Measurements from ENCODE around the gene EXO1. TPM values are rescaled to one million over a fixed set of nuclear protein-coding genes. Genes with fewer than 3 reads are reported as not detected.

The EXO1 gene
- total RNA-seq, 2 experiments from 2014 or later, result 44.3 to 50.0 TPM

- Mint-ChIP-seq H3K36me3 (peaks cover 59% of the 10 kb centered on the region), H3K27ac (no peak overlapping the region), H3K9me3 (no peaks in the 10 kb centered on the region), H3K27me3 (no peaks in the 10 kb centered on the region), H3K4me3 (no peak overlapping the region), H3K4me1 (ENCODE audit: low read depth) (no peaks in the 10 kb centered on the region)
- ChIA-PET CTCF (no interaction called here), POLR2A (no interaction called here)
- intact Hi-C loops (cut with micrococcal nuclease), result no loop called here
- no peak for DNase-seq
These were observed 12.9 kb downstream of the EXO1 start for GRCh38 chr1:241860922-241861321.

DNA sequence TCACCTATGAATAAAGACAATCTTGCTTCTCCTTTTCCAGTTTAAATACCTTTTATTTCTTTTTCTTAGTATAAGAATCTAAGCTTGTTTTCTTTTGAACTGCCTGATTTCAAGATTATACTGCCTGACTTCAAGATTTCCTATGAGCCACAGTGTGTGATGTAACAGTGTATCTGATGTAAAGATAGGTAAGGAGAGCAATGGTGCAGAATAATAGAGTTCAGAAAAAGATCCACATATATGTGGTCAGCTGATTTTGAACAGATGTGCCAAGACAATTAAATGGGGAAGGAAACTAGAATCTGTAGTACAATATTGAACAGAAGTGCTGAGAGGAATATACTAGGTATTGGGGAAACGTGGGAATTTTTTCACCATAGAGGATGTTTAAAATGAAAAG is 21.0 kb downstream of the EXO1 start:
- intact Hi-C loops (cut with micrococcal nuclease), result no loop called here
- H3K27ac Mint-ChIP-seq, result no peak overlapping the region
- H3K4me3 Mint-ChIP-seq, result no peak overlapping the region
- H3K9me3 Mint-ChIP-seq, result no peaks in the 10 kb centered on the region
- POLR2A ChIA-PET, result no interaction called here
- H3K4me1 Mint-ChIP-seq (ENCODE audit: low read depth), result no peaks in the 10 kb centered on the region
- peaks cover 55% of the 10 kb centered on the region for H3K36me3 Mint-ChIP-seq
- DNase-seq, result no peak
- no peaks in the 10 kb centered on the region for H3K27me3 Mint-ChIP-seq
- CTCF ChIA-PET, result no interaction called here

GRCh38 chr1:241870336-241870735 is 22.3 kb downstream of the EXO1 start:
- Mint-ChIP-seq H3K4me3 (no peak overlapping the region), H3K9me3 (no peaks in the 10 kb centered on the region), H3K36me3 (peaks cover 51% of the 10 kb centered on the region), H3K4me1 (ENCODE audit: low read depth) (no peaks in the 10 kb centered on the region), H3K27me3 (no peaks in the 10 kb centered on the region), H3K27ac (no peak overlapping the region)
- CTCF ChIA-PET, result no interaction called here
- POLR2A ChIA-PET, result no interaction called here
- DNase-seq, result no peak
- intact Hi-C loops (cut with micrococcal nuclease), result no loop called here

DNA sequence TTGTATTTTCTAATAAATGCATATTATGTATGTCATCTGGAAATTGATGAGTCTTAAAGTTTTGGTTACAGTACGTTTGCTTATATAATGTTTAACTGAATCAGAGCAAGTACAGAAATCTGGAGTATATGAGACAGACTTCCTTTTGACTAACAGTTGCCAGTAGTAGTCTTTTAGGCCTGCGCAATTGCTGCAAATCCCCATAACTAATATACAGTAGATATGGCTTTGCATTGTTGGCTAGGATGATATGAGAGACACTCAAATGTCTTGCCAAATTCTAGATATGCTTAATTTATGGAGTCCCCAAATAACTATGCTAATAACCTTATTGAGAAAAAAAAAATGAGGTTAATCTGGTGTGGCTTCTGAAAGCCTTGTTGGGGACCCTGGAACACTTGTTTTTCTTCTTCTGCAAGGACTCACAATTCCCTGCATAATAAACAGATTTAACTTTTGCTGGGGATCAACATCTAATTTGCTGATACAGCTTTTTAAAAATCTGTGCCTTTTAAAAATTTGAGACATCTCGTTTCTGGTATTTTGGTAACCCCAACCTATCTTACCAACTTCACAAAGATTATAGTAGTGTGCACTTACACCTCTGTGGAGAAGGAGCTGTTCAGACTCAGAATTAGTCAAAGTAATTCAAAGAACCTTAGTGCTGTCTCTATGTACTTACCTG is 22.9 kb downstream of the EXO1 start:
- POLR2A ChIA-PET, result no interaction called here
- H3K4me1 Mint-ChIP-seq (ENCODE audit: low read depth), result no peaks in the 10 kb centered on the region
- no peak for DNase-seq
- no peak overlapping the region for H3K4me3 Mint-ChIP-seq
- H3K27me3 Mint-ChIP-seq, result no peaks in the 10 kb centered on the region
- H3K36me3 Mint-ChIP-seq, result peaks cover 48% of the 10 kb centered on the region
- CTCF ChIA-PET, result interaction anchor here (0.7 kb wide), 1 partner anchor 20 kb away, joined by 4 read pairs; no protein-coding TSS in a partner anchor
- no peak overlapping the region for H3K27ac Mint-ChIP-seq
- H3K9me3 Mint-ChIP-seq, result no peaks in the 10 kb centered on the region
- intact Hi-C loops (cut with micrococcal nuclease), result no loop called here

- no peak overlapping the region for H3K4me3 Mint-ChIP-seq
- intact Hi-C loops (cut with micrococcal nuclease), result no loop called here
- no peaks in the 10 kb centered on the region for H3K9me3 Mint-ChIP-seq
- ChIA-PET POLR2A (no interaction called here), CTCF (no interaction called here)
- H3K4me1 Mint-ChIP-seq (ENCODE audit: low read depth), result no peaks in the 10 kb centered on the region
- H3K27me3 Mint-ChIP-seq, result no peaks in the 10 kb centered on the region
- DNase-seq, result no peak
- no peak overlapping the region for H3K27ac Mint-ChIP-seq
- H3K36me3 Mint-ChIP-seq, result peaks cover 45% of the 10 kb centered on the region
These were observed 33.4 kb downstream of the EXO1 start for GRCh38 chr1:241881440-241881839.

DNA sequence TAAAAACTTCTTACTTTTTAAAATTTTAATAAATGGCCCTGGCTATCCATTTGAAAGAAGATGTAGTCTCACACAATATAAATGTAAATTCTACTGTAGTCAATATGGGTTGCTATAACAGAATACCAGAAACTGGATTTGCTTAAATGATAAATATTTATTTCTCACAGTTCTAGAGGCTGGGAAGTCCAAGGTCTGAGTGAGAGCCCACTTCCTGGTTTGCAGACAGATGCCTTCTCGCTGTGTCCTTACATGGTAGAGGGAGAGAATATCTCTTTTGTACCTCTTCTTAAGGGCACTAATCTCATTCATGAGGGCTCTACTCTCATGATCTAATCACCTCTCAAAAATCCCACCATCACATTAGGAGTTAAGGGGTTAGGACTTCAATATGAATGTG is 35.2 kb downstream of the EXO1 start:
- Mint-ChIP-seq H3K27ac (no peak overlapping the region), H3K4me3 (no peak overlapping the region), H3K4me1 (ENCODE audit: low read depth) (peaks cover under 1% of the 10 kb centered on the region), H3K36me3 (peaks cover 51% of the 10 kb centered on the region), H3K9me3 (no peaks in the 10 kb centered on the region), H3K27me3 (no peaks in the 10 kb centered on the region)
- no peak for DNase-seq
- ChIA-PET CTCF (no interaction called here), POLR2A (no interaction called here)
- intact Hi-C loops (cut with micrococcal nuclease), result no loop called here

DNA sequence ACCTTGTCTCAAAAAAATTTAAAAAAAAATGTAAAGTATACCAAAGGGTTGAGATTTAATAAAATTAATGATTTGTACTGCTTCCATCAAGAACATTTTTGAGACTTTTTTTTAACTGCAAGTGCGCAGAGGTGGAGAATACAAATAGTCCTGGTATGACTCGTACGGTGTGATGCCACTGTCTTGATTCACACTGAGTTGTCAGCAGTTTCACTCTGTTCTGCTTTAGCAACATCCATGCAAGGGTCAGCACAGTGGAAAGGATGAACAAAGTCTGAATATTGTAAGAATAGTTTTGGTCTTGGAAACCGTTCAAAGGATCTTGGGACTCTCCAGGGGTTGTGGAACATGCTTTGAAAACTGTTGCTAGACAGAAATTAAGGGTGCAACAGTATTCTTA is 40.2 kb downstream of the EXO1 start:
- intact Hi-C loops (cut with micrococcal nuclease), result no loop called here
- ChIA-PET CTCF (no interaction called here), POLR2A (no interaction called here)
- Mint-ChIP-seq H3K27ac (no peak overlapping the region), H3K27me3 (no peaks in the 10 kb centered on the region), H3K36me3 (peaks cover 32% of the 10 kb centered on the region), H3K9me3 (no peaks in the 10 kb centered on the region), H3K4me1 (ENCODE audit: low read depth) (peaks cover 4% of the 10 kb centered on the region), H3K4me3 (no peak overlapping the region)
- DNase-seq, result no peak

- Mint-ChIP-seq H3K4me3 (no peak overlapping the region), H3K4me1 (ENCODE audit: low read depth) (peaks cover 4% of the 10 kb centered on the region), H3K27ac (no peak overlapping the region), H3K27me3 (no peaks in the 10 kb centered on the region), H3K36me3 (peaks cover 22% of the 10 kb centered on the region), H3K9me3 (no peaks in the 10 kb centered on the region)
- ChIA-PET CTCF (interaction anchor here (0.5 to 1.2 kb wide), 2 partner anchors 10 to 20 kb away, joined by 4 read pairs; no protein-coding TSS in a partner anchor), POLR2A (no interaction called here)
- intact Hi-C loops (cut with micrococcal nuclease), result no loop called here
- DNase-seq, result no peak
These were observed 43.3 kb downstream of the EXO1 start for GRCh38 chr1:241891296-241891695.

DNA sequence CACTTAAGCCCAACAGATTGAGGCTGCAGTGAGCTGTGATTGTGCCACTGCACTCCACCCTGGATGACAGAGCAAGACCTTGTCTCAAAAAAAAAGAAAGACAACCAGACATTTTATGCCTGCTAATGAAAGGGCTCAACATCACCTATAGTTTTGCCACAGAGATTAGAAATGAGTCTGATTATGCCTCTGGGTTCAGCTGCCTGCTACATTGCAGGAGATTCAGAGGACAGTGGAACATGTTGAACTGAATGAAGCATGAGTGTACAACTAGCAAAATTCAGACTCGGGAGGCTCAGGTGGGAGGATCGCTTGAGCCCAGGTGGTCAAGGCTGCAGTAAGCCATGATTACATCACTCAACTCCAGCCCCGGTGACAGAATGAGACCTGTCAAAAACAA is 46.0 kb downstream of the EXO1 start:
- Mint-ChIP-seq H3K36me3 (peaks cover 7% of the 10 kb centered on the region), H3K27me3 (no peaks in the 10 kb centered on the region), H3K27ac (no peak overlapping the region), H3K4me3 (no peak overlapping the region), H3K4me1 (ENCODE audit: low read depth) (no peaks in the 10 kb centered on the region), H3K9me3 (no peaks in the 10 kb centered on the region)
- no peak for DNase-seq
- intact Hi-C loops (cut with micrococcal nuclease), result no loop called here
- CTCF ChIA-PET, result interaction anchor here (4.2 kb wide), 1 partner anchor 104 kb away, joined by 21 read pairs; the partner anchor contains the start of gene MAP1LC3C
- POLR2A ChIA-PET, result no interaction called here

GRCh38 chr1:241895013-241895412 is 47.0 kb downstream of the EXO1 start:
- H3K4me1 Mint-ChIP-seq (ENCODE audit: low read depth), result no peaks in the 10 kb centered on the region
- CTCF ChIA-PET, result interaction anchor here (1.0 to 4.2 kb wide), 4 partner anchors 16 to 284 kb away, joined by 3 to 21 read pairs (median 4); partner anchors contain the start of gene MAP1LC3C
- no peak overlapping the region for H3K4me3 Mint-ChIP-seq

GRCh38 chr1:241896670-241896962 is 48.6 kb downstream of the EXO1 start:
- no peak overlapping the region for H3K4me3 Mint-ChIP-seq

More at GRCh38 chr1:241895013-241895412, 47.0 kb downstream of the EXO1 start:
- no peak for DNase-seq
- POLR2A ChIA-PET, result no interaction called here
- H3K36me3 Mint-ChIP-seq, result peaks cover 3% of the 10 kb centered on the region
- intact Hi-C loops (cut with micrococcal nuclease), result no loop called here
- no peaks in the 10 kb centered on the region for H3K27me3 Mint-ChIP-seq
- H3K9me3 Mint-ChIP-seq, result no peaks in the 10 kb centered on the region
- no peak overlapping the region for H3K27ac Mint-ChIP-seq

GRCh38 chr1:241899210-241899609 is 51.2 kb downstream of the EXO1 start:
- intact Hi-C loops (cut with micrococcal nuclease), result no loop called here
- Mint-ChIP-seq H3K9me3 (no peaks in the 10 kb centered on the region), H3K4me1 (ENCODE audit: low read depth) (no peaks in the 10 kb centered on the region), H3K36me3 (no peaks in the 10 kb centered on the region), H3K27ac (no peak overlapping the region), H3K27me3 (no peaks in the 10 kb centered on the region), H3K4me3 (no peak overlapping the region)
- no peak for DNase-seq
- CTCF ChIA-PET, result interaction anchor here (1.0 to 1.3 kb wide), 2 partner anchors 10 to 96 kb away, joined by 3 read pairs; no protein-coding TSS in a partner anchor
- POLR2A ChIA-PET, result no interaction called here

More at GRCh38 chr1:241896670-241896962, 48.6 kb downstream of the EXO1 start:
- no peaks in the 10 kb centered on the region for H3K36me3 Mint-ChIP-seq
- no peaks in the 10 kb centered on the region for H3K27me3 Mint-ChIP-seq
- intact Hi-C loops (cut with micrococcal nuclease), result loop anchor here (1.0 kb wide), 1 partner anchor 102 kb away; no protein-coding TSS in a partner anchor
- ChIA-PET CTCF (interaction anchor here (0.6 to 4.2 kb wide), 6 partner anchors 46 to 371 kb away, joined by 3 to 21 read pairs (median 4); partner anchors contain the start of genes EXO1 and MAP1LC3C), POLR2A (no interaction called here)
- H3K9me3 Mint-ChIP-seq, result no peaks in the 10 kb centered on the region
- no peaks in the 10 kb centered on the region for H3K4me1 Mint-ChIP-seq (ENCODE audit: low read depth)
- no peak for DNase-seq
- no peak overlapping the region for H3K27ac Mint-ChIP-seq

GRCh38 chr1:241900381-241900780 is 52.4 kb downstream of the EXO1 start:
- Mint-ChIP-seq H3K9me3 (no peaks in the 10 kb centered on the region), H3K27ac (no peak overlapping the region), H3K27me3 (no peaks in the 10 kb centered on the region), H3K36me3 (no peaks in the 10 kb centered on the region), H3K4me3 (no peak overlapping the region), H3K4me1 (ENCODE audit: low read depth) (no peaks in the 10 kb centered on the region)
- no peak for DNase-seq
- POLR2A ChIA-PET, result no interaction called here
- CTCF ChIA-PET, result interaction anchor here (1.0 kb wide), 1 partner anchor 8 kb away, joined by 4 read pairs; no protein-coding TSS in a partner anchor
- intact Hi-C loops (cut with micrococcal nuclease), result no loop called here
